ENCODE results near the gene RBM5. TPM values are rescaled to one million over a fixed set of nuclear protein-coding genes. Genes with fewer than 3 reads are reported as not detected.
"Not testable (repeated sequence)": the region's sequence is repeated elsewhere in the genome, so short reads cannot be mapped to it uniquely, and the experiment has no call there.

Gene RBM5
- total and polyA plus RNA-seq, 2 donors from 2014 or later, result 51.0 to 149 TPM

DNA sequence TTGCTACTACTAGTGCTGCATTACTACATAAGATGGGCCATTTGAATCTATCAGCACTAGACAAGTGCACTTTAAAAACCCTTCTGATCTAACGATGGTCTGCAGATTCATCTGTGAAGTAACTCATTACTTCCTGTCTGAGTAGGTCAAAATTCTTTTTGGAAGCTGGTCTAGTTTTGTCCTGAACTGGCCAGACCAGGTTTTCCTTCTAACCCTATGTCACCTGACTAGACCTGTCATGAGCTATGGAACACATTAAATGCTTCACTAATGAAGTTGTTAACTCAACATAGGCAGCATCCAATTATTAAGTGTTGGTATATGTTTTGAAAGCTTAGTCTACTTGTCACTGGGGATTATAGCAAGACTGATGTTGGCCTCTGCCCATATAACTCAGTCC lies 10.1 kb upstream of the RBM5 start:
- Histone ChIP-seq H3K27me3 (ENCODE audit: control insufficient read depth, insufficient read depth, low read length) (no peaks in the 10 kb centered on the region), H3K4me1 (ENCODE audit: control insufficient read depth in 2 of 3, insufficient read depth in 2 of 3, low read depth in 1 of 3, low read length in 3 of 3) (no peaks in the 10 kb centered on the region), H3K36me3 (ENCODE audit: control insufficient read depth in 2 of 3, insufficient read depth in 3 of 3, low read length in 3 of 3) (peaks cover 0 to 22% (median 10%) of the 10 kb centered on the region in 3 donors), H3K9ac (ENCODE audit: low read length in 3 of 3) (no peak overlapping the region), H3K9me3 (ENCODE audit: control insufficient read depth in 2 of 3, insufficient read depth in 1 of 3, low read length in 3 of 3) (no peaks in the 10 kb centered on the region), H3K4me3 (ENCODE audit: low read length in 3 of 3) (no peak overlapping the region), H3K27ac (ENCODE audit: low read depth in 2 of 2, low read length in 2 of 2) (no peak overlapping the region)
- peak in 1 of 5 donors; percentile 3 for DNase-seq
- TF ChIP-seq, protein P1, sequence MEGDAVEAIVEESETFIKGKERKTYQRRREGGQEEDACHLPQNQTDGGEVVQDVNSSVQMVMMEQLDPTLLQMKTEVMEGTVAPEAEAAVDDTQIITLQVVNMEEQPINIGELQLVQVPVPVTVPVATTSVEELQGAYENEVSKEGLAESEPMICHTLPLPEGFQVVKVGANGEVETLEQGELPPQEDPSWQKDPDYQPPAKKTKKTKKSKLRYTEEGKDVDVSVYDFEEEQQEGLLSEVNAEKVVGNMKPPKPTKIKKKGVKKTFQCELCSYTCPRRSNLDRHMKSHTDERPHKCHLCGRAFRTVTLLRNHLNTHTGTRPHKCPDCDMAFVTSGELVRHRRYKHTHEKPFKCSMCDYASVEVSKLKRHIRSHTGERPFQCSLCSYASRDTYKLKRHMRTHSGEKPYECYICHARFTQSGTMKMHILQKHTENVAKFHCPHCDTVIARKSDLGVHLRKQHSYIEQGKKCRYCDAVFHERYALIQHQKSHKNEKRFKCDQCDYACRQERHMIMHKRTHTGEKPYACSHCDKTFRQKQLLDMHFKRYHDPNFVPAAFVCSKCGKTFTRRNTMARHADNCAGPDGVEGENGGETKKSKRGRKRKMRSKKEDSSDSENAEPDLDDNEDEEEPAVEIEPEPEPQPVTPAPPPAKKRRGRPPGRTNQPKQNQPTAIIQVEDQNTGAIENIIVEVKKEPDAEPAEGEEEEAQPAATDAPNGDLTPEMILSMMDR (IDR thresholded peaks at IDR 0.05; ENCODE audit: borderline replicate concordance, extremely low read depth, insufficient read depth), result no peak
- intact Hi-C loops (cut with DNase I), result no loop called here
- no peak for FAIRE-seq

- DNase-seq; H3K4me3 ChIP-seq (ENCODE audit: low read length in 3 of 3); H3K9ac ChIP-seq (ENCODE audit: low read length in 3 of 3); H3K36me3 ChIP-seq (ENCODE audit: control insufficient read depth in 2 of 3, insufficient read depth in 3 of 3, low read length in 3 of 3); intact Hi-C loops (cut with DNase I); H3K4me1 ChIP-seq (ENCODE audit: control insufficient read depth in 2 of 3, insufficient read depth in 2 of 3, low read depth in 1 of 3, low read length in 3 of 3); H3K27me3 ChIP-seq (ENCODE audit: control insufficient read depth, insufficient read depth, low read length); FAIRE-seq; H3K27ac ChIP-seq (ENCODE audit: low read depth in 2 of 2, low read length in 2 of 2); H3K9me3 ChIP-seq (ENCODE audit: control insufficient read depth in 2 of 3, insufficient read depth in 1 of 3, low read length in 3 of 3): not testable (repeated sequence)
These were observed 3.8 kb upstream of the RBM5 start for GRCh38 chr3:50084951-50085350.

- intact Hi-C loops (cut with DNase I), result no loop called here
- DNase-seq, result peak in 2 of 5 donors; percentile 38 to 55
- no peaks in the 10 kb centered on the region for H3K27me3 ChIP-seq (ENCODE audit: control insufficient read depth, insufficient read depth, low read length)
- H3K9me3 ChIP-seq (ENCODE audit: control insufficient read depth in 2 of 3, insufficient read depth in 1 of 3, low read length in 3 of 3), result no peaks in the 10 kb centered on the region
- no peak for FAIRE-seq
- TF ChIP-seq, protein P1 (IDR thresholded peaks at IDR 0.05; ENCODE audit: borderline replicate concordance, extremely low read depth, insufficient read depth), result no peak
- peak overlapping the region; percentile 94 to 100 (median 98) for H3K4me3 ChIP-seq (ENCODE audit: low read length in 3 of 3)
- H3K27ac ChIP-seq (ENCODE audit: low read depth in 2 of 2, low read length in 2 of 2), result peak overlapping the region; percentile 28 to 96
- H3K9ac ChIP-seq (ENCODE audit: low read length in 3 of 3), result peak overlapping the region; percentile 95 to 100 (median 99)
- peaks cover 10 to 39% (median 27%) of the 10 kb centered on the region in 3 donors for H3K36me3 ChIP-seq (ENCODE audit: control insufficient read depth in 2 of 3, insufficient read depth in 3 of 3, low read length in 3 of 3)
- H3K4me1 ChIP-seq (ENCODE audit: control insufficient read depth in 2 of 3, insufficient read depth in 2 of 3, low read depth in 1 of 3, low read length in 3 of 3), result peaks cover 0 to 12% (median 10%) of the 10 kb centered on the region in 3 donors
These were observed 858 bp downstream of the RBM5 start for GRCh38 chr3:50089609-50089945.

DNA sequence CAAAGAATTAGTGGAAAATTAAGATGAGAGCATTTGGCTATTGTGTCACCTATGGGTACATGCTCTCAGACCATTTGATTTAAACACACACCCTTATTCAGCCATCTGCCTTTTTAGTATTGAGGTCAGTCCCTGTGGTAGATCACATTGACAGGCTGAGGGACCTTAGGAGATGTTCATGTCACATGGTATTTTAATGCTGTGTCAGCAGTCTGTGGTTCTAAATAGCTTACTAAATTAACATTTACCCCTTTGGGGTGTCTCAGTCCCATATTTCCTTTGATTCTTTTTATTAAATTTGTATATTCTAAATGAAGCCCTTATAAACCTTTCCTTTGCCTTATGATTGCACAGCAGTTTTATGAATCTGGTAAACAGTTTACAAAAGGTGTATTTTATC lies 2.3 kb downstream of the RBM5 start:
- DNase-seq, result no peak
- H3K9me3 ChIP-seq (ENCODE audit: control insufficient read depth in 2 of 3, insufficient read depth in 1 of 3, low read length in 3 of 3), result no peaks in the 10 kb centered on the region
- peaks cover 0 to 12% (median 10%) of the 10 kb centered on the region in 3 donors for H3K4me1 ChIP-seq (ENCODE audit: control insufficient read depth in 2 of 3, insufficient read depth in 2 of 3, low read depth in 1 of 3, low read length in 3 of 3)
- H3K4me3 ChIP-seq (ENCODE audit: low read length in 3 of 3), result peak overlapping the region in 1 of 3 donors; percentile 100
- H3K27me3 ChIP-seq (ENCODE audit: control insufficient read depth, insufficient read depth, low read length), result no peaks in the 10 kb centered on the region
- no peak overlapping the region for H3K9ac ChIP-seq (ENCODE audit: low read length in 3 of 3)
- no peak overlapping the region for H3K27ac ChIP-seq (ENCODE audit: low read depth in 2 of 2, low read length in 2 of 2)
- FAIRE-seq, result no peak
- intact Hi-C loops (cut with DNase I), result no loop called here
- TF ChIP-seq, protein P1 (IDR thresholded peaks at IDR 0.05; ENCODE audit: borderline replicate concordance, extremely low read depth, insufficient read depth), result no peak
- peaks cover 17 to 51% (median 35%) of the 10 kb centered on the region in 3 donors for H3K36me3 ChIP-seq (ENCODE audit: control insufficient read depth in 2 of 3, insufficient read depth in 3 of 3, low read length in 3 of 3)
